SU-DHL-6 (cell line): ENCODE measurements around the gene PTBP3.

Experiments used
- H2AFZ ChIP-seq: fragments of 200-600 bp; sonication (generic); 2 replicates; pipeline ENCODE4 v1.6.1; 2014; ENCODE audit warnings: low read depth, mild to moderate bottlenecking, moderate library complexity, mixed read lengths, antibody characterized with exemption, low read length; ENCODE audit not compliant: severe bottlenecking
- H3F3A ChIP-seq: fragments of 200-600 bp; shearing (Covaris generic); 2 replicates; pipeline ENCODE4 v1.6.0; 2016; ENCODE audit warnings: antibody characterized with exemption, mild to moderate bottlenecking; ENCODE audit not compliant: insufficient read depth
- H3K27ac ChIP-seq: fragments of 200-600 bp; sonication (generic); 2 replicates; pipeline ENCODE4 v1.5.1; 2016; ENCODE audit warnings: low read depth, mild to moderate bottlenecking, low read length, moderate library complexity, mixed read lengths
- H3K27me3 ChIP-seq: fragments of 200-600 bp; sonication (generic), shearing (Covaris generic); 2 replicates; pipeline ENCODE4 v1.6.0; 2014; ENCODE audit warnings: mild to moderate bottlenecking, low read length
- H3K36me3 ChIP-seq: fragments of 200-600 bp; sonication (generic); 2 replicates; pipeline ENCODE4 v1.6.1; 2014; ENCODE audit warnings: mild to moderate bottlenecking, low read length, mixed read lengths
- H3K4me2 ChIP-seq: fragments of 300-600, 200-600 bp; shearing (Covaris generic), sonication (generic); 2 replicates; pipeline ENCODE4 v1.6.0; 2014; ENCODE audit warnings: low read length, low read depth, mild to moderate bottlenecking; ENCODE audit not compliant: poor library complexity, severe bottlenecking
- H3K4me3 ChIP-seq: fragments of 200-600 bp; sonication (generic); 2 replicates; pipeline ENCODE4 v1.5.1; 2014; ENCODE audit warnings: antibody characterized with exemption, low read length, mild to moderate bottlenecking, mixed read lengths; ENCODE audit not compliant: insufficient read depth, poor library complexity, severe bottlenecking
- H3K79me2 ChIP-seq: fragments of 200-600 bp; sonication (generic); 2 replicates; pipeline ENCODE4 v1.6.1; 2014; ENCODE audit warnings: mild to moderate bottlenecking, low read length, moderate library complexity; ENCODE audit not compliant: insufficient read depth
- H3K9ac ChIP-seq: fragments of 200-600 bp; sonication (generic); 2 replicates; pipeline ENCODE4 v1.7.0; 2014; ENCODE audit warnings: mild to moderate bottlenecking, low read length
- H3K9me2 ChIP-seq: fragments of 200-600 bp; sonication (generic); replicated peaks from 2 replicates; pipeline ENCODE4 v1.6.1; 2014; ENCODE audit warnings: low read length; ENCODE audit not compliant: insufficient read depth
- H3K9me3 ChIP-seq: fragments of 200-600 bp; sonication (generic); 2 replicates; pipeline ENCODE4 v1.6.1; 2014; ENCODE audit warnings: low read length, mixed read lengths; ENCODE audit not compliant: insufficient read depth
- H4K20me1 ChIP-seq: fragments of 200-600 bp; sonication (generic); 2 replicates; pipeline ENCODE4 v1.6.1; 2014; ENCODE audit warnings: low read depth, mild to moderate bottlenecking, antibody characterized with exemption, low read length, moderate library complexity, mixed read lengths
- EZH2phosphoT487 ChIP-seq: fragments of 200-600 bp; sonication (generic), shearing (Covaris generic); conservative IDR thresholded peaks from 2 replicates; pipeline ENCODE4 v1.6.1; 2018; ENCODE audit warnings: mild to moderate bottlenecking, antibody characterized with exemption, low read length, moderate library complexity, mixed read lengths
- TF ChIP-seq, protein P1 (sequence below): fragments of 200-600 bp; sonication (generic); IDR thresholded peaks from one replicate; pipeline ENCODE4 v1.5.1; 2017; ENCODE audit warnings: antibody characterized with exemption, mild to moderate bottlenecking, low read length, moderate library complexity; ENCODE audit not compliant: insufficient read depth, poor library complexity, severe bottlenecking

PTBP3 gene

GRCh38 chr9:112212926-112213325 lies 120.5 kb downstream of the PTBP3 start:
- no peak overlapping the region for H3K9ac ChIP-seq
- H3K27me3 ChIP-seq: no peaks in the 10 kb centered on the region
- H2AFZ ChIP-seq: no peak overlapping the region
- no peak overlapping the region for H3K27ac ChIP-seq
- no peak overlapping the region for H3K4me3 ChIP-seq
- no peaks in the 10 kb centered on the region for H3K9me2 ChIP-seq
- H3K36me3 ChIP-seq: no peaks in the 10 kb centered on the region; the same call in 1 of the 2 replicates
- no peak overlapping the region for H3K4me2 ChIP-seq
- no peak for TF ChIP-seq EZH2phosphoT487
- TF ChIP-seq, protein P1, sequence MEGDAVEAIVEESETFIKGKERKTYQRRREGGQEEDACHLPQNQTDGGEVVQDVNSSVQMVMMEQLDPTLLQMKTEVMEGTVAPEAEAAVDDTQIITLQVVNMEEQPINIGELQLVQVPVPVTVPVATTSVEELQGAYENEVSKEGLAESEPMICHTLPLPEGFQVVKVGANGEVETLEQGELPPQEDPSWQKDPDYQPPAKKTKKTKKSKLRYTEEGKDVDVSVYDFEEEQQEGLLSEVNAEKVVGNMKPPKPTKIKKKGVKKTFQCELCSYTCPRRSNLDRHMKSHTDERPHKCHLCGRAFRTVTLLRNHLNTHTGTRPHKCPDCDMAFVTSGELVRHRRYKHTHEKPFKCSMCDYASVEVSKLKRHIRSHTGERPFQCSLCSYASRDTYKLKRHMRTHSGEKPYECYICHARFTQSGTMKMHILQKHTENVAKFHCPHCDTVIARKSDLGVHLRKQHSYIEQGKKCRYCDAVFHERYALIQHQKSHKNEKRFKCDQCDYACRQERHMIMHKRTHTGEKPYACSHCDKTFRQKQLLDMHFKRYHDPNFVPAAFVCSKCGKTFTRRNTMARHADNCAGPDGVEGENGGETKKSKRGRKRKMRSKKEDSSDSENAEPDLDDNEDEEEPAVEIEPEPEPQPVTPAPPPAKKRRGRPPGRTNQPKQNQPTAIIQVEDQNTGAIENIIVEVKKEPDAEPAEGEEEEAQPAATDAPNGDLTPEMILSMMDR: no peak
- no peaks in the 10 kb centered on the region for H3K9me3 ChIP-seq
- H4K20me1 ChIP-seq: no peaks in the 10 kb centered on the region
- H3K79me2 ChIP-seq: no peaks in the 10 kb centered on the region
- H3F3A ChIP-seq: no peaks in the 10 kb centered on the region

GRCh38 chr9:112207451-112207850 lies 126.0 kb downstream of the PTBP3 start:
- Histone ChIP-seq H3K36me3 (no peaks in the 10 kb centered on the region; the same call in 1 of the 2 replicates), H4K20me1 (no peaks in the 10 kb centered on the region), H2AFZ (no peak overlapping the region), H3K79me2 (no peaks in the 10 kb centered on the region), H3K9me3 (no peaks in the 10 kb centered on the region), H3F3A (no peaks in the 10 kb centered on the region), H3K9me2 (no peaks in the 10 kb centered on the region), H3K9ac (no peak overlapping the region), H3K4me3 (no peak overlapping the region), H3K27me3 (no peaks in the 10 kb centered on the region), H3K4me2 (no peak overlapping the region), H3K27ac (no peak overlapping the region)
- TF ChIP-seq EZH2phosphoT487: no peak
- TF ChIP-seq, protein P1: no peak

DNA sequence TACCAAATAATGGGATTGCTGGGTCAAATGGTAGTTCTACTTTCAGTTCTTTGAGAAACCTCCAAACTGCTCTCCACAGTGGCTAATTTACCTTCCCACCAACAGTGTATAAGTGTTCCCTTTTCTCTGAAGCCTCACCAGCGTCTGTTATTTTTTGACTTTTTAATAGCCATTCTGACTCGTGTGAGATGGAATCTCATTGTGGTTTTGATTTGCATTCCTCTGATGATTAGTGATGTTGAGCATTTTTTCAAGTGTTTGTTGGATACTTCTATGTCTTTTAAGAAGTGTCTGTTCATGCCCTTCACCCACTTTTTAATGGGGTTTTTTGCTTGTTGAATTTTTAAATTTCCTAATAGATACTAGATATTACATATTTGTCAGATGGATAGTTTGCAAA lies 129.9 kb downstream of the PTBP3 start:
- no peaks in the 10 kb centered on the region for H3K9me3 ChIP-seq
- no peaks in the 10 kb centered on the region for H3K79me2 ChIP-seq
- H3K9me2 ChIP-seq: no peaks in the 10 kb centered on the region
- no peaks in the 10 kb centered on the region for H3F3A ChIP-seq
- no peak overlapping the region for H3K4me2 ChIP-seq
- no peak for TF ChIP-seq EZH2phosphoT487
- TF ChIP-seq, protein P1: no peak
- no peaks in the 10 kb centered on the region for H4K20me1 ChIP-seq
- H3K9ac ChIP-seq: no peak overlapping the region
- H3K36me3 ChIP-seq: no peaks in the 10 kb centered on the region
- no peak overlapping the region for H3K27ac ChIP-seq
- H3K27me3 ChIP-seq: no peaks in the 10 kb centered on the region
- no peak overlapping the region for H2AFZ ChIP-seq
- H3K4me3 ChIP-seq: no peak overlapping the region
